GM12878 (cell line): Measurements from ENCODE around the gene C9. TPM values are rescaled to one million over a fixed set of nuclear protein-coding genes. Genes with fewer than 3 reads are reported as not detected.

ENCODE experiments used
- KDM1A ChIP-seq: fragments of 200-600 bp; sonication (generic); IDR thresholded peaks from 2 replicates; pipeline ENCODE4 v1.6.1; 2016; ENCODE audit warnings: borderline replicate concordance
- RFX5 ChIP-seq: IDR thresholded peaks from 2 replicates; pipeline ENCODE4 v1.6.1; 2011; ENCODE audit warnings: low read depth, low read length, improper control_type of control experiment
- SIX5 ChIP-seq: IDR thresholded peaks from 2 replicates; pipeline ENCODE4 v1.6.1; 2011; ENCODE audit warnings: mild to moderate bottlenecking, low read depth, low read length, moderate library complexity; ENCODE audit not compliant: severe bottlenecking
- SREBF2 ChIP-seq: IDR thresholded peaks from 2 replicates; pipeline ENCODE4 v1.6.1; 2012; ENCODE audit warnings: mild to moderate bottlenecking, low read length
- polyA plus RNA-seq, 11 experiments: library from polyadenylated mRNA; depleted of rRNA in 4 of 11; unstranded in 6 of 11; stranded (reverse) in 5 of 11; fragments of >200 nt; fragmentation: Nextera tagmentation in 4 of 11; fragmentation: Illumina TruSeq in 1 of 11; extraction: Ambion mirVana in 4 of 11; extraction: Trizol in 1 of 11; gene quantifications; 1 replicate in 1 of 11; 2 replicates in 10 of 11; pipeline versions ENCODE4 v1.2.1 to v1.2.3, GENCODE V29; 2011 to 2016; ENCODE audit warnings: inconsistent platforms in 2 of 11, missing spikeins in 2 of 11, low read depth in 1 of 11
- total RNA-seq, 4 experiments: library from RNA; depleted of rRNA in 3 of 4; stranded (reverse); fragments of >200 nt in 3 of 4; fragmentation: Illumina TruSeq in 1 of 4; extraction: Trizol in 1 of 4; gene quantifications; 2 replicates each; pipeline versions ENCODE4 v1.2.1 to v1.2.3, GENCODE V29; 2013 to 2021
- TF ChIP-seq, protein P1 (sequence below): IDR thresholded peaks from 2 replicates; pipeline ENCODE4 v1.6.1; 2012; ENCODE audit warnings: improper control_type of control experiment, low read depth, low read length; ENCODE audit not compliant: insufficient replicate concordance
- TF ChIP-seq, protein P2 (sequence below): fragments of 450-650 bp; IDR thresholded peaks from 2 replicates; pipeline ENCODE4 v1.6.1; 2016; ENCODE audit warnings: mild to moderate bottlenecking

The C9 gene
- total and polyA plus RNA-seq, 10 of the 15 experiments (the other 5 are each of a cell fraction or from before 2014, with no cell fraction given): 0.54 TPM; not detected in 9

DNA sequence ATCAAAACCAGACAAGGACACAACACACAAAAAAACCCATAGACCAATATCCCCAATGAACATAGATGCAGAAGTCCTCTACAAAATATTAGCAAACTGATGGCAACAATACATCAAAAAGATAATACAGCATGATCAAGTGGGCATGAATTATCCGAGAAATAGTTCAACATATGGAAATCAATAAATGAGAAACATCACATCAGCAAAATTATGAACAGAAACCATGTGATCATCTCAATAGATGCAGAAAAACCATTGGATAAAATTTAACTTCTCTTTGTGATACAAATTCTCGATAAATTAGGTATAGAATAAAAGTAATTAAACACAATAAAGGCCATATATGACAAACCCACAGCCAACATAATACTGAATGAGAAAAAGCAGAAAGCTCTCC lies 69.6 kb downstream of the C9 start (continued):
- TF ChIP-seq, protein P1, sequence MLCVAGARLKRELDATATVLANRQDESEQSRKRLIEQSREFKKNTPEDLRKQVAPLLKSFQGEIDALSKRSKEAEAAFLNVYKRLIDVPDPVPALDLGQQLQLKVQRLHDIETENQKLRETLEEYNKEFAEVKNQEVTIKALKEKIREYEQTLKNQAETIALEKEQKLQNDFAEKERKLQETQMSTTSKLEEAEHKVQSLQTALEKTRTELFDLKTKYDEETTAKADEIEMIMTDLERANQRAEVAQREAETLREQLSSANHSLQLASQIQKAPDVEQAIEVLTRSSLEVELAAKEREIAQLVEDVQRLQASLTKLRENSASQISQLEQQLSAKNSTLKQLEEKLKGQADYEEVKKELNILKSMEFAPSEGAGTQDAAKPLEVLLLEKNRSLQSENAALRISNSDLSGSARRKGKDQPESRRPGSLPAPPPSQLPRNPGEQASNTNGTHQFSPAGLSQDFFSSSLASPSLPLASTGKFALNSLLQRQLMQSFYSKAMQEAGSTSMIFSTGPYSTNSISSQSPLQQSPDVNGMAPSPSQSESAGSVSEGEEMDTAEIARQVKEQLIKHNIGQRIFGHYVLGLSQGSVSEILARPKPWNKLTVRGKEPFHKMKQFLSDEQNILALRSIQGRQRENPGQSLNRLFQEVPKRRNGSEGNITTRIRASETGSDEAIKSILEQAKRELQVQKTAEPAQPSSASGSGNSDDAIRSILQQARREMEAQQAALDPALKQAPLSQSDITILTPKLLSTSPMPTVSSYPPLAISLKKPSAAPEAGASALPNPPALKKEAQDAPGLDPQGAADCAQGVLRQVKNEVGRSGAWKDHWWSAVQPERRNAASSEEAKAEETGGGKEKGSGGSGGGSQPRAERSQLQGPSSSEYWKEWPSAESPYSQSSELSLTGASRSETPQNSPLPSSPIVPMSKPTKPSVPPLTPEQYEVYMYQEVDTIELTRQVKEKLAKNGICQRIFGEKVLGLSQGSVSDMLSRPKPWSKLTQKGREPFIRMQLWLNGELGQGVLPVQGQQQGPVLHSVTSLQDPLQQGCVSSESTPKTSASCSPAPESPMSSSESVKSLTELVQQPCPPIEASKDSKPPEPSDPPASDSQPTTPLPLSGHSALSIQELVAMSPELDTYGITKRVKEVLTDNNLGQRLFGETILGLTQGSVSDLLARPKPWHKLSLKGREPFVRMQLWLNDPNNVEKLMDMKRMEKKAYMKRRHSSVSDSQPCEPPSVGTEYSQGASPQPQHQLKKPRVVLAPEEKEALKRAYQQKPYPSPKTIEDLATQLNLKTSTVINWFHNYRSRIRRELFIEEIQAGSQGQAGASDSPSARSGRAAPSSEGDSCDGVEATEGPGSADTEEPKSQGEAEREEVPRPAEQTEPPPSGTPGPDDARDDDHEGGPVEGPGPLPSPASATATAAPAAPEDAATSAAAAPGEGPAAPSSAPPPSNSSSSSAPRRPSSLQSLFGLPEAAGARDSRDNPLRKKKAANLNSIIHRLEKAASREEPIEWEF: no peak
- no peak for TF ChIP-seq RFX5
- TF ChIP-seq SIX5: no peak
- TF ChIP-seq SREBF2: no peak
- TF ChIP-seq, protein P2, sequence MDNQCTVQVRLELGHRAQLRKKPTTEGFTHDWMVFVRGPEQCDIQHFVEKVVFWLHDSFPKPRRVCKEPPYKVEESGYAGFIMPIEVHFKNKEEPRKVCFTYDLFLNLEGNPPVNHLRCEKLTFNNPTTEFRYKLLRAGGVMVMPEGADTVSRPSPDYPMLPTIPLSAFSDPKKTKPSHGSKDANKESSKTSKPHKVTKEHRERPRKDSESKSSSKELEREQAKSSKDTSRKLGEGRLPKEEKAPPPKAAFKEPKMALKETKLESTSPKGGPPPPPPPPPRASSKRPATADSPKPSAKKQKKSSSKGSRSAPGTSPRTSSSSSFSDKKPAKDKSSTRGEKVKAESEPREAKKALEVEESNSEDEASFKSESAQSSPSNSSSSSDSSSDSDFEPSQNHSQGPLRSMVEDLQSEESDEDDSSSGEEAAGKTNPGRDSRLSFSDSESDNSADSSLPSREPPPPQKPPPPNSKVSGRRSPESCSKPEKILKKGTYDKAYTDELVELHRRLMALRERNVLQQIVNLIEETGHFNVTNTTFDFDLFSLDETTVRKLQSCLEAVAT: no peak
- no peak for TF ChIP-seq KDM1A
